Measurements from ENCODE around the gene PRSS8. TPM values are rescaled to one million over a fixed set of nuclear protein-coding genes. Genes with fewer than 3 reads are reported as not detected.

Gene PRSS8
- total RNA-seq, 4 donors from 2014 or later = 101 to 510 (median 372) TPM

DNA sequence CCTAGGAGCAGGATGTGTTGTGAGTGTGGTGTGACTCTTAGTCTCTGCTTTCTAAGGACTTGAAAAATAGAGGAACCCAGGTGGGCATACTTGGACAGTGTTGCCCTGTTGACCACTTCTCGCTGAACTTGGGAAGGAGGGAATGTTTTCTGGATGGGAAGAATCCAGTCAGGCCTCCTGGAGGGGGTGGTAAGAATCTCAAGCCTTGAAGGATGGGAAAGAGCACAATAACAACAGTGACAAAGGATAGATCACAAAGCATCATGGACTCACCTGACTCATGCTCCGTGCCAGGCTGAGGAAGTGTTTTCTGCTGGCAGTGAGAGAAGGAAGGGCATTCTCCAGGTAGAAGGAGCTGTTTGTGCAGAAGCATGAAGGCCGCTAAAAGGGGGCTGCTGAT lies 9.7 kb downstream of the PRSS8 start:
- WGBS, 2 donors (ENCODE audit: low coverage in 1 of 2) = 83 to 100% methylated on average over 1 to 3 of the region's 3 CpGs
- no peaks in the 10 kb centered on the region for H3K27me3 ChIP-seq
- TF ChIP-seq CTCF (IDR thresholded peaks at IDR 0.05) (no peak), POLR2AphosphoS5 (IDR thresholded peaks at IDR 0.05) (no peak), POLR2A (IDR thresholded peaks at IDR 0.05) (no peak), EP300 (IDR thresholded peaks at IDR 0.05; ENCODE audit: low read depth) (no peak)
- peaks cover 29 to 40% (median 36%) of the 10 kb centered on the region in 4 donors for H3K4me1 ChIP-seq
- in situ Hi-C loops (cut with MboI; ENCODE audit: low pct_ligation_motif_present in 1 of 4, low pct_unique_long_range_greater_than_20kb in 1 of 4, low sequenced_read_pairs in 3 of 4) (no loop called here), intact Hi-C loops (cut with DNase I; ENCODE audit: low total_unique reads) (no loop called here)
- no peak overlapping the region for H3K4me3 ChIP-seq
- no peak for DNase-seq
- H3K36me3 ChIP-seq = peaks cover 0 to 19% (median 9%) of the 10 kb centered on the region in 4 donors
- no peak overlapping the region for H3K27ac ChIP-seq
- no peaks in the 10 kb centered on the region for H3K9me3 ChIP-seq

DNA sequence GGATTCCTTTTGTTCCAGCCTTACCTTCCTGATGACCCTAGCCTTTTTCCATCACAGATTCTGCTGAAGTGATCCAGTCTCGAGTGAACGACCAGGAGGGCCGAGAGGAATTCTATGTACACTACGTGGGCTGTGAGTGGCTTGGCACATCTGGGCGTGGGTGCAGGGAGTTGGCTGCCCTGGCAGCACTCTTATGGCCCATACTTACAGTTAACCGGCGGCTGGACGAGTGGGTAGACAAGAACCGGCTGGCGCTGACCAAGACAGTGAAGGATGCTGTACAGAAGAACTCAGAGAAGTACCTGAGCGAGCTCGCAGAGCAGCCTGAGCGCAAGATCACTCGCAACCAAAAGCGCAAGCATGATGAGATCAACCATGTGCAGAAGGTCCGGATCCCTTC lies 15.4 kb downstream of the PRSS8 start:
- TF ChIP-seq POLR2AphosphoS5 (IDR thresholded peaks at IDR 0.05) (no peak), EP300 (IDR thresholded peaks at IDR 0.05; ENCODE audit: low read depth) (no peak), POLR2A (IDR thresholded peaks at IDR 0.05) (no peak)
- H3K4me1 ChIP-seq = peaks cover 12 to 33% (median 27%) of the 10 kb centered on the region in 4 donors
- no peaks in the 10 kb centered on the region for H3K27me3 ChIP-seq
- H3K9me3 ChIP-seq = no peaks in the 10 kb centered on the region
- 95% methylated on average over 16 of the region's 16 CpGs; no CpG with 5 or more reads in 1 of the 2 donors for WGBS, 2 donors (ENCODE audit: low coverage in 1 of 2)
- in situ Hi-C loops (cut with MboI; ENCODE audit: low pct_ligation_motif_present in 1 of 4, low pct_unique_long_range_greater_than_20kb in 1 of 4, low sequenced_read_pairs in 3 of 4) (no loop called here), intact Hi-C loops (cut with DNase I; ENCODE audit: low total_unique reads) (no loop called here)
- peaks cover 0 to 31% (median 13%) of the 10 kb centered on the region in 4 donors for H3K36me3 ChIP-seq
- no peak overlapping the region for H3K4me3 ChIP-seq
- DNase-seq = no peak
- peak overlapping the region in 2 of 4 donors; percentile 99 to 100 for H3K27ac ChIP-seq

DNA sequence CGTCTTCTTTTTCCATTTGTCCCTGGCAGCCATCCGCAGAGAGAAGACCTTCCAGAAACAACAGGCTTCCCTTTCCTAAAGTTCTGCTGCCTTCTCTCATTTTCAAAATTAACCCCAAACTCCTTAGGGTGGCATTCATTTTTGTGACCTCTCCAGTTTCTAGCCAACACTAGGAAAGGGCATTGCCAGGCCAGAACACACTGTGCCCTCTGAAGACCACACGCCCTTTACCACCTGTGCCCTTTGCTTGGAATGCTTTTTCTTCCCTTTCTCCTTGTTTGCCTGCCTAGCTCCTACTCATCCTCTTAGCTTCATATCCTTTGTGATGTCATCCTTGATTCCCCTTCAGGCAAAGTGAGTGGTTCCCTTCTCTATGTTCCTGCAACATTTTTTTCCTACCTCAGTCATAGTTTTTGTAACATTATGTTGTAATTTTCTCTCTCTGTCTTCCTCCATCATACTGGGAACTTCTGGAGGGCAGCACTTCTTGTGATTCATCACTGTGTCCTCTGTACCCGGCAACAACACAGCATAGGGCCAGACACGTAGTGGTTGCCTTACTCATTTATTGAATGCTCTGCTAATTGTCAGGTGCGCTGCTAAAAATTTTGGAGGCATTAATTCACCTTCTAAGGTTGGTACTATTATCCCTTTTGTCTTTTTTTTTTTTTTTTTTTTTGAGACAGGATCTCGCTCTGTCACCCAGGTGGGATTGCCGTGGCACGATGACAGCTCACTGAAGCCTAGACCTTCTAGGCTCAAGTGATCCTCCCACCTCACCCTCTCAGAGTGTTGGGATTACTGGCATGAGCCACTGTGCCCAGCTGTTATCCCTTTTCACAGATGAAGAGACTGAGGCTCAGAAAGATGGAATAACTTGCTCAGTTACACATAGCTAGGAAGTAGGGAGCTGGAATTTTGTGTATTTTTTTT lies 17.0 kb downstream of the PRSS8 start:
- intact Hi-C loops (cut with DNase I; ENCODE audit: low total_unique reads) (no loop called here), in situ Hi-C loops (cut with MboI; ENCODE audit: low pct_ligation_motif_present in 1 of 4, low pct_unique_long_range_greater_than_20kb in 1 of 4, low sequenced_read_pairs in 3 of 4) (no loop called here)
- 54 to 69% methylated on average over 3 to 9 of the region's 9 CpGs for WGBS, 2 donors (ENCODE audit: low coverage in 1 of 2)
- H3K36me3 ChIP-seq = peaks cover 0 to 31% (median 13%) of the 10 kb centered on the region in 4 donors
- H3K4me1 ChIP-seq = peaks cover 12 to 50% (median 32%) of the 10 kb centered on the region in 4 donors
- peak in 1 of 3 donors; percentile 36 for TF ChIP-seq POLR2AphosphoS5 (IDR thresholded peaks at IDR 0.05)
- no peak for TF ChIP-seq CTCF (IDR thresholded peaks at IDR 0.05)
- DNase-seq = no peak
- no peaks in the 10 kb centered on the region for H3K9me3 ChIP-seq
- peak overlapping the region; percentile 68 to 92 (median 79) for H3K4me3 ChIP-seq
- H3K27ac ChIP-seq = peak overlapping the region; percentile 92 to 100 (median 96)
- H3K27me3 ChIP-seq = no peaks in the 10 kb centered on the region

DNA sequence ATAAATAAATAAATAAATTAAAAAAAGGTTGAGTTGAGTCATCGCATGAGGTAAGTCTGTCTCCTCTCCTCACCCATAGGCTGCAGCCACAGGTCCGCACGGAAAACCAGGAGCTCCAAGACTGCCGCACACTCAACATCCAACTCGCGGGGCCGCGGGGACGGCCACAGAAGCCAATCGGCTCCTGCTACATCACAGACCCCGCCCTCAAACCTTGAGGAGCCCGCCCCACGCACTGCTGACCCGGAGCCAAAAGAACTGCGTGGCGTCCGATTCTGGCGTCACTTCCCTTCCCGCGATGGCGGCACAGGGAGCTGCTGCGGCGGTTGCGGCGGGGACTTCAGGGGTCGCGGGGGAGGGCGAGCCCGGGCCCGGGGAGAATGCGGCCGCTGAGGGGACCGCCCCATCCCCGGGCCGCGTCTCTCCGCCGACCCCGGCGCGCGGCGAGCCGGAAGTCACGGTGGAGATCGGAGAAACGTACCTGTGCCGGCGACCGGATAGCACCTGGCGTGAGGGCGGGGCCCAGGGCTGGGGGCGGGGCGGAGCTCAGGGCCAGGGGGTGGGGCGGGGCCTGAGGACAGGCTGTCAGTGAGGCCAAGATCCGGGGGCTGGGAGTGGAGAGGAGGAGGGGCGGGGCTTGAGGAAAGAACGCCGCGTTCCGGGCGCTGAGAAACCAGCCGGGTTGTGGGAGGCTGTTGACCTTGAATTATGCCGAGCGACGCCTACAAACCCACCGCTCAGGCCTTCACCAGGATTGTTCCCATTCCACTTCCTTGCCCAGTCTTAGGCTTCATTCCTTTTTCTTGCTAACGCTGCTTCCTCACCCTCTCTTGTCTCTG lies 17.9 kb downstream of the PRSS8 start, which contains the start of gene KAT8:
Gene KAT8 (plus strand): TSS at position 281 of the 839 bp plus-strand sequence. CDS start 18 bp downstream, at position 299.
- WGBS, 2 donors (ENCODE audit: low coverage in 1 of 2) = 0% methylated on average over 17 to 64 of the region's 68 CpGs
- Histone ChIP-seq H3K9me3 (no peaks in the 10 kb centered on the region), H3K4me1 (peaks cover 12 to 57% (median 34%) of the 10 kb centered on the region in 4 donors), H3K36me3 (peaks cover 0 to 29% (median 11%) of the 10 kb centered on the region in 4 donors), H3K27ac (peak within 1 kb of the TSS; percentile 92 to 100 (median 96)), H3K4me3 (peak within 1 kb of the TSS; percentile 68 to 92 (median 79)), H3K27me3 (no peaks in the 10 kb centered on the region)
- intact Hi-C loops (cut with DNase I; ENCODE audit: low total_unique reads) (no loop called here), in situ Hi-C loops (cut with MboI; ENCODE audit: low pct_ligation_motif_present in 1 of 4, low pct_unique_long_range_greater_than_20kb in 1 of 4, low sequenced_read_pairs in 3 of 4) (no loop called here)
- TF ChIP-seq POLR2AphosphoS5 (IDR thresholded peaks at IDR 0.05) = peak; percentile 90 to 98 (median 98)
- peak; percentile 80 for TF ChIP-seq EP300 (IDR thresholded peaks at IDR 0.05; ENCODE audit: low read depth)
- TF ChIP-seq CTCF (IDR thresholded peaks at IDR 0.05) = no peak
- TF ChIP-seq POLR2A (IDR thresholded peaks at IDR 0.05) = peak; percentile 95
- DNase-seq = peak; percentile 99
